B cell (primary cell): ENCODE results near the gene RTN4IP1.

Experiments
- EZH2 ChIP-seq: IDR thresholded peaks from 2 replicates; pipeline ENCODE4 v1.6.1; 2012; ENCODE audit warnings: borderline replicate concordance, low read depth, mild to moderate bottlenecking, moderate library complexity, low read length; ENCODE audit not compliant: insufficient read depth, poor library complexity, severe bottlenecking
- TF ChIP-seq, protein P1 (sequence below): fragments of 200-600 bp; IDR thresholded peaks from one replicate; pipeline ENCODE4 v1.8.0; 2022; ENCODE audit warnings: antibody characterized with exemption, mild to moderate bottlenecking

- TF ChIP-seq, protein P1, sequence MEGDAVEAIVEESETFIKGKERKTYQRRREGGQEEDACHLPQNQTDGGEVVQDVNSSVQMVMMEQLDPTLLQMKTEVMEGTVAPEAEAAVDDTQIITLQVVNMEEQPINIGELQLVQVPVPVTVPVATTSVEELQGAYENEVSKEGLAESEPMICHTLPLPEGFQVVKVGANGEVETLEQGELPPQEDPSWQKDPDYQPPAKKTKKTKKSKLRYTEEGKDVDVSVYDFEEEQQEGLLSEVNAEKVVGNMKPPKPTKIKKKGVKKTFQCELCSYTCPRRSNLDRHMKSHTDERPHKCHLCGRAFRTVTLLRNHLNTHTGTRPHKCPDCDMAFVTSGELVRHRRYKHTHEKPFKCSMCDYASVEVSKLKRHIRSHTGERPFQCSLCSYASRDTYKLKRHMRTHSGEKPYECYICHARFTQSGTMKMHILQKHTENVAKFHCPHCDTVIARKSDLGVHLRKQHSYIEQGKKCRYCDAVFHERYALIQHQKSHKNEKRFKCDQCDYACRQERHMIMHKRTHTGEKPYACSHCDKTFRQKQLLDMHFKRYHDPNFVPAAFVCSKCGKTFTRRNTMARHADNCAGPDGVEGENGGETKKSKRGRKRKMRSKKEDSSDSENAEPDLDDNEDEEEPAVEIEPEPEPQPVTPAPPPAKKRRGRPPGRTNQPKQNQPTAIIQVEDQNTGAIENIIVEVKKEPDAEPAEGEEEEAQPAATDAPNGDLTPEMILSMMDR, result no peak
- TF ChIP-seq EZH2, result no peak
Observed at GRCh38 chr6:106525882-106526275, 103.4 kb downstream of the RTN4IP1 start.
